ENCODE measurements around the gene WWOX. TPM values are rescaled to one million over a fixed set of nuclear protein-coding genes. Genes with fewer than 3 reads are reported as not detected.

Gene WWOX
- total RNA-seq, 2 donors from 2014 or later = 10.6 to 13.1 TPM

DNA sequence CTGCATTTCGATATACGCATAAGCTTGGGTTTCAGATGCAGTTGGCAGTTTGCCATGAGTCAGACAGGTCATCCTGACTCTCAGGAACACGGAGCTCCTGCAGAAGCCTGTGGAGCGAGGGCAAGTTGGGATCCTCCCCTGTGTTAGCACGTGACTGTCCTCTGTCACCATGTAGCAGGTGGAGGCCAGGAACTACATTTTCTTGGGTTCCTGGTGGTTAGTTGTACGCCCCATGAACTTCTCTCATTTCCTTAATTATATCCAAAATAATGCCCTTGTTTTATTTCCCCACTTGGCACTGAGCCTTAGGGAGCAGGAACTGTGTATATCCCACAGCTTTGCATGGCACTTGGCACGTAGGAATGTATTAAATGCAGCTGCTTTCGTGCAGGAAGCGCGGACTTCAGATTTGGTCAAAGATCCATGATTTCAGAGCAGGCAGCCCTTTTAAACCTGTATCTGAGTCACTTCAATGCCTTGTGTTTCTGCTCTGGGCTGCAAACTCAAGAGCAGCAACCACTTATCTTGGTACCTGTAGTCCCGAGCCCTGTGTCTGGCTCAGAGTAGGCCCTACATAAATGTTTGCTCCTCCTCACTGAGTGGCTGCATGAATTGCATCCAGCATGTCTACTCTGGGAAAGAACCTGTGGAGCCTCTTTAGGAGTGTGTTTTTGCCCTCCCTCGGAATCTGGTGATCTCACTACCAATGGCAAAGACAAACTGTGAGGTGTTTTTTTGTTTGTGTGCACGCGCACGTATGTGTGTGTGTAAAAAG lies 1072.7 kb downstream of the WWOX start:
- intact Hi-C loops (cut with DNase I, micrococcal nuclease) = no loop called here
- ATAC-seq = no peak
- DNase-seq = no peak

DNA sequence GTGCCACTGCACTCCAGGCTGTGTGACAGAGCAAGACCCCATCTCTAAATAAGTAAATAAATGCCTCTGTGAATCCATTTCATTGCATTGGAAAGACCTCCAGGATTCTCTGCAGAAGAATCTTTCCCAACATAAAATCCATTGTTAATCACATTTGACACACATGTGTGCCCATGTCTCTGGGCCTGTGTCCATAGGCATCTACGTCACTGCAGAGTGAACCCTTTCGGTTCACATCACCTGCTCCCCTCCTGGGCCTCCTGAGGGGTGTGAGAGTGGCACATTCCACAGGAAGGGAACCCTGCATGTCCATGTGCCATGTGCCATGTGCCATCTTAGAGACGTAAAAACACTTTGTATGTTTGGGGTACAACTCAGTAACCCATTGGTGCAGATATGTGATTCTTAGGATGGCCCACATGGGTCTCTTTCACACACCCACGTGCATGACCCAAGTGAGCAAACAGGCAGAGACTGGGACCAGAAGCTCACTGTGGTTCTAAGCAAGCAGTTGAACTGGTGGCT lies 1073.6 kb downstream of the WWOX start:
- DNase-seq (no peak), ATAC-seq (no peak)
- intact Hi-C loops (cut with DNase I, micrococcal nuclease) = no loop called here

DNA sequence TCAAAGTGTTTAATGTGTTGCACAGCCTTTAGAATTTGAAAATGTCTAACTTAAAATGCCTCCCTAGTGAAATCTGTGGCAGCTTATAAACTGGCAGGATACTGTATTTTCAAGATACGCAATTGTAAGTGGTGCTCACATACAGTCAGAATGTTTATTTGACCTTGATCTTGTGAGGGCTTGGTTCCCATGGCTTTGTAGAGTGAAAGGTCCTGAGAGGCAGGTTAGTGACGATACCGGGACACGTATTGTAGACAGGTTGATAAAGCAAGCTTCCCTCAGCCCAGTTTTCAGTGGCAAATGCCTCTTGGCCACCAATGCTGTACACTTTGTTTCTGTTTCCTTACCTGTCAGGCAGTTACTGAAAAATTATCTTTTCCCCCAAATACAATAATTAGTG lies 1074.5 kb downstream of the WWOX start:
- ATAC-seq (no peak), DNase-seq (no peak)

GRCh38 chr16:79175286-79176057 lies 1076.0 kb downstream of the WWOX start:
- DNase-seq (no peak), ATAC-seq (no peak)
- intact Hi-C loops (cut with DNase I, micrococcal nuclease) = no loop called here

More for the DNA sequence above, 1074.5 kb downstream of the WWOX start:
- intact Hi-C loops (cut with DNase I, micrococcal nuclease) = no loop called here

- no peak for ATAC-seq
- no peak for DNase-seq
- intact Hi-C loops (cut with DNase I, micrococcal nuclease) = no loop called here
Observed at GRCh38 chr16:79177018-79177417, 1077.6 kb downstream of the WWOX start.

DNA sequence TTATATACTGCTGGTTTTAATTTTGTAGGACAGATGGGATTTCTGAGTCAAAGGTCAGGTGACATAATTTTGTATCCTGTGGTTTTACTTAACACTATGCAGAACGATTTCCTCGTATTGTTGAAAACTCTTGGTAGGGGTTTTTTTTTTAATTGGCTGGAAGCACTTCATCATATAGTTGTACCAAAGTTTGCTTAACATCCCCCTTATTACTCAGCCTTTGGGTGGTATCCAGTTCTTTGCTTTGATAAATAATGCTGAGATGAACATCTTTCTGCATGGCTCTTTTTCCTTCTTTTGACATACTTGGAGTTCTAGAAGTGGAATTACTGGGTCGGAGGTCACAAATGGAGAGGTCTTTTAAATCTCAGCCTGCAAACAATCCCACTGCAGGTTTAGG lies 1082.0 kb downstream of the WWOX start:
- no peak for DNase-seq
- intact Hi-C loops (cut with DNase I, micrococcal nuclease) = no loop called here
- ATAC-seq = no peak

DNA sequence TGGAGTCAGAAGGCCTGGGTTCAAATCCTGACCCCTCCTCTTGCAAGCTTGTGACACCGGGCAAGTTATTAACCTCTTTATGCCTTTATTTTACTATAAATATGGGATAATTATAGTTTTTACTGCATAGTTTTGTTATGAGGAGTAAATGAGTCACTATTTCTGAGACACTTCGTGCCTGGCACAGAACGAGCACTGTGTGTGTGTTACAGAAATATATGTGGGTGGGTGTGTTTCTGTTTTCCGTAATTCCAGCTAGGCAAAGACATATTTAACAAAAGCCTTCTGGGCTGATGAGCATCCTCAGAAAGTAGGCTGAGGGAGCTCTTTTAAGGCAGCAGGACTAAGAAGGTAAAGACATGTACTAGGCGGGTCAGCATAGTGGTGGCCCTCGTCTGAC lies 1083.2 kb downstream of the WWOX start:
- intact Hi-C loops (cut with DNase I, micrococcal nuclease) = no loop called here
- DNase-seq (no peak), ATAC-seq (no peak)

DNA sequence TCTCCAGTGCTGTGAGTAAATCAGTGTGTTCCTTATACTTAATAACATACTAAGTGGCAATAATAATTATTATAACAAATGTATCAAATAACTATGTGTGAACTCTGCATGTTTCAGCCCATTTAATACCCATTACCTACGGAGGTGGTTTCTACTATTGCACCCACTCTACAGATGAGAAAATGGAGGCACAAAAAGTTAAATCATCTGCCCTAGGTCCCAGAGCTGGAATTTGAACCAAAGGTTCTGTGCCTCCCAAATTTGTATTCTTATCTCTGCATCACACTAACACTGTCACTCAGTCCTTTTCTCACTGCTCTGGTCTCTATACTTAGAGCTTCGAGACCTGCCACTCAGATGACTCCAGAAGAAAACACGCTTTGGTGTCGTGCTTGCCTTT lies 1084.1 kb downstream of the WWOX start:
- DNase-seq (no peak), ATAC-seq (no peak)
- intact Hi-C loops (cut with DNase I, micrococcal nuclease) = no loop called here

GRCh38 chr16:79184464-79185030 lies 1085.1 kb downstream of the WWOX start:
- intact Hi-C loops (cut with DNase I, micrococcal nuclease) = no loop called here
- DNase-seq (no peak), ATAC-seq (no peak)

GRCh38 chr16:79185711-79186110 lies 1086.3 kb downstream of the WWOX start:
- ATAC-seq = no peak
- no peak for DNase-seq
- intact Hi-C loops (cut with DNase I, micrococcal nuclease) = no loop called here

GRCh38 chr16:79186196-79186595 lies 1086.7 kb downstream of the WWOX start:
- DNase-seq (no peak), ATAC-seq (no peak)
- intact Hi-C loops (cut with DNase I, micrococcal nuclease) = no loop called here

GRCh38 chr16:79188115-79188738 lies 1088.8 kb downstream of the WWOX start:
- no peak for DNase-seq
- intact Hi-C loops (cut with DNase I, micrococcal nuclease) = no loop called here
- no peak for ATAC-seq

GRCh38 chr16:79188739-79189122 lies 1089.3 kb downstream of the WWOX start:
- DNase-seq = no peak
- intact Hi-C loops (cut with DNase I, micrococcal nuclease) = no loop called here
- no peak for ATAC-seq

DNA sequence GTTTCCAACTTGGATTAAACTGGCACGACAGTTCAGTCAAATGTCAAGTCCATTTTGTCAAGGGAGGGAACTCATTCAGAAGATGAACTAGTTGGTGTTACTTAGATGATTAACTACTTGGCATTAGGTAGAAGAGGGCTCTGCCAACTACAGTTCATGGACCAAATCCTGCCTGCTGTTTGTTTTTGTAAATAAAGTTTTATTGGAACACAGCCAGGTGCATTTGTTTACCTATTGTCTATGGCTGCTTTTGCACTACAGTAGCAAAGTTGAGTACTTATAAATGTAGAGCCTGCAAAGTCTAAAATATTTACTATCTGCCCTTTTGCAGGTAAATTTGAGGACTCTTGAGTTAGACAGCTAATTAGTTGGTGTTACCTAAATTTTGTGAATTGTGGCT lies 1091.1 kb downstream of the WWOX start:
- DNase-seq (no peak), ATAC-seq (no peak)
- intact Hi-C loops (cut with DNase I, micrococcal nuclease) = no loop called here

DNA sequence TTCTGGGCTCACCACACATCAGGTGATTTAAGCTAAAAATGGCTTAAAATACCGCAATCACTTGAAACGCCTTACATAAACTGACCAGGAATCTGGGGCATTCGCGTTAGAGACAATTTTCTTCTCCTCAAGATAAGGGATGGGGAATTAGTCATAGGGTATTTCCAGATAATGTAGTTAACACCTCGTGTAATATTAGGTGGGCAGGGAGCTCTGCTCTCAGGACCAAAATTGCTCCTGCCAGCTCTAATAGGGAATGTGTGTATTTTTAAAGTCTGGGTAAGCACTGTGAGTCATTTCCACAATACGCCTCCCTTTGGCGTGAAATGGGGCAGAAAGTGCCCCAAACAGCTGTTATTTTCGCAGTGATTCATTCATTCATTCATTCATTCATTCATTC lies 1092.5 kb downstream of the WWOX start:
- ATAC-seq (no peak), DNase-seq (no peak)
- intact Hi-C loops (cut with DNase I, micrococcal nuclease) = no loop called here

GRCh38 chr16:79192904-79193303 lies 1093.5 kb downstream of the WWOX start:
- intact Hi-C loops (cut with DNase I, micrococcal nuclease) = no loop called here
- no peak for DNase-seq
- no peak for ATAC-seq

DNA sequence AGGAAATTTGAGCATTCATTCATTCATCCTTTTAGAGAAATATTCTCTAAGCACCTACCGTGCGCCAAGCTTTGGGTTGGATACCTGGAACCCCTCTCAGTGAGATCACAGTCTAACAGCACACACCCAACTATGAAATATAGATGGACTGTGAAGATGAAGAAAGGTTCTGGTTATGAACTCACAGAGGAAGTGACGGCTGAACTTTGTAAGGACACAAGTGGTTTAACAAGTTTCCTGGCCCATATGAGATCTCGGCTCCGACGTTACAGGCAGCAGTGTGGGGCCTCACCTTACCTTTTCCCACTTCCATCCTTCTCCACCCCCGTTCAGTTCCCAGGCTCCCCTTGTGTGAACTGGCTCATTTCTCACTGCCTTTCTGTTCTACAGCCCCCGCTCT lies 1094.8 kb downstream of the WWOX start:
- DNase-seq (no peak), ATAC-seq (no peak)
- intact Hi-C loops (cut with DNase I, micrococcal nuclease) = no loop called here

GRCh38 chr16:79195938-79196337 lies 1096.5 kb downstream of the WWOX start:
- ATAC-seq (no peak), DNase-seq (no peak)
- intact Hi-C loops (cut with DNase I, micrococcal nuclease) = no loop called here

DNA sequence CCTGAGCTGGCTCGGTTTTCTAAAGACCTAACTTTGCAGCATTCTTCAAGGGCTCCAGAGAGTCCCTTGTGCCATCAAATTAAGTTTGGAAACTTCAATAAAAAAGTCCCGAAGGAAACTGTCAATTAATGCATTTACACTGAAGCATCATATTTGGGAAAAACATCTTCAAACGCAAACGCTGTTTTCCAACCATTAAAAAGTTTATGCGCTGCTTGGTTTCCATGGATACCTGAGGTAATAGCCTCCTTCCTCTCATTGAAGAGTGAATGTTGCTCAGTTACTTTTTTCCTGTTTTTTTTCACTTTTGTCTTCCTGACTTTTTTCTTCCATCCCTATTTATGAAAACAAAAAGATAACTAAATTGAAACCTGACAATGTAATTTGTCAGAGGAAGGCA lies 1102.0 kb downstream of the WWOX start:
- intact Hi-C loops (cut with DNase I, micrococcal nuclease) = no loop called here
- DNase-seq (no peak), ATAC-seq (no peak)

GRCh38 chr16:79202977-79203376 lies 1103.5 kb downstream of the WWOX start:
- intact Hi-C loops (cut with DNase I, micrococcal nuclease) = no loop called here
- DNase-seq = no peak
- no peak for ATAC-seq
